IMR-90 (cell line): ENCODE measurements around the gene BAD.

Experiments
- CHD1 ChIP-seq: IDR thresholded peaks from 2 replicates; pipeline ENCODE4 v1.6.1; 2012; ENCODE audit warnings: low read depth, low read length, improper control_type of control experiment
- CTCF ChIP-seq: conservative IDR thresholded peaks from 2 replicates; pipeline ENCODE4 v1.5.1; 2012; ENCODE audit warnings: mild to moderate bottlenecking, low read depth, low read length, improper control_type of control experiment
- ELK1 ChIP-seq: fragments of 150-350 bp; IDR thresholded peaks from 2 replicates; pipeline ENCODE4 v1.6.1; 2016; ENCODE audit warnings: low read depth, mild to moderate bottlenecking, low read length, moderate library complexity, borderline replicate concordance
- POLR2A ChIP-seq: IDR thresholded peaks from 2 replicates; pipeline ENCODE4 v1.6.1; 2012; ENCODE audit warnings: mild to moderate bottlenecking, low read depth, low read length
- RAD21 ChIP-seq: IDR thresholded peaks from 2 replicates; pipeline ENCODE4 v1.6.1; 2012; ENCODE audit warnings: low read length, improper control_type of control experiment
- USF2 ChIP-seq: fragments of 150-350 bp; IDR thresholded peaks from 2 replicates; pipeline ENCODE4 v1.6.1; 2017; ENCODE audit warnings: mild to moderate bottlenecking, antibody characterized with exemption, low read length, low read depth

- TF ChIP-seq USF2 = no peak
- no peak for TF ChIP-seq CTCF
- no peak for TF ChIP-seq CHD1
- TF ChIP-seq RAD21 = no peak
- no peak for TF ChIP-seq POLR2A
- no peak for TF ChIP-seq ELK1
These were observed 17.1 kb downstream of the BAD start for GRCh38 chr11:64267207-64267945.
